ENCODE results near the gene DLG2. TPM values are rescaled to one million over a fixed set of nuclear protein-coding genes. Genes with fewer than 3 reads are reported as not detected.

DLG2 gene
- total RNA-seq, 1 donor from 2014 or later: 5.1 TPM

DNA sequence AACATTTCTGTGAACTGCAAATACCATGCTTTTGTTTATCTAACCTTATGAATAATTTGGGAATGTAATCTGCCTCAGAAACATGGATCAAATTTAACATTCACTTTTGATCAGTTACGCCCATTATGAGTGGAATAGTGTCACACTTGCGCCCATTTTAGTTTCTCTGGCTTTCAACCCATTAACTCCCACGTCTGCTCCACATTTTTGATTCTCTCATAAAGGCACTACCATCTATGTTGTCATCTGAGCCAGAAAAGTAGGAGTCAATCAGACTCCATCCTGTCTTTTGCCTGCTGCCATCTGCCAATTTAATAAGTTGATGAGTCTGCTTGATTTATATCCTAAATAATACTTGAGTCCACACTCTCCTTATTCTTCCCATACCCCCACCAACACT lies 1090.7 kb downstream of the DLG2 start:
- TF ChIP-seq, protein P1, sequence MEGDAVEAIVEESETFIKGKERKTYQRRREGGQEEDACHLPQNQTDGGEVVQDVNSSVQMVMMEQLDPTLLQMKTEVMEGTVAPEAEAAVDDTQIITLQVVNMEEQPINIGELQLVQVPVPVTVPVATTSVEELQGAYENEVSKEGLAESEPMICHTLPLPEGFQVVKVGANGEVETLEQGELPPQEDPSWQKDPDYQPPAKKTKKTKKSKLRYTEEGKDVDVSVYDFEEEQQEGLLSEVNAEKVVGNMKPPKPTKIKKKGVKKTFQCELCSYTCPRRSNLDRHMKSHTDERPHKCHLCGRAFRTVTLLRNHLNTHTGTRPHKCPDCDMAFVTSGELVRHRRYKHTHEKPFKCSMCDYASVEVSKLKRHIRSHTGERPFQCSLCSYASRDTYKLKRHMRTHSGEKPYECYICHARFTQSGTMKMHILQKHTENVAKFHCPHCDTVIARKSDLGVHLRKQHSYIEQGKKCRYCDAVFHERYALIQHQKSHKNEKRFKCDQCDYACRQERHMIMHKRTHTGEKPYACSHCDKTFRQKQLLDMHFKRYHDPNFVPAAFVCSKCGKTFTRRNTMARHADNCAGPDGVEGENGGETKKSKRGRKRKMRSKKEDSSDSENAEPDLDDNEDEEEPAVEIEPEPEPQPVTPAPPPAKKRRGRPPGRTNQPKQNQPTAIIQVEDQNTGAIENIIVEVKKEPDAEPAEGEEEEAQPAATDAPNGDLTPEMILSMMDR (IDR thresholded peaks at IDR 0.05; ENCODE audit: unreplicated experiment): no peak
- Mint-ChIP-seq H3K4me1 (ENCODE audit: unreplicated experiment) (no peaks in the 10 kb centered on the region), H3K4me3 (ENCODE audit: unreplicated experiment) (no peak overlapping the region), H3K27ac (ENCODE audit: unreplicated experiment) (no peak overlapping the region), H3K36me3 (ENCODE audit: low read depth, unreplicated experiment) (no peaks in the 10 kb centered on the region), H3K27me3 (ENCODE audit: unreplicated experiment) (peaks cover 2% of the 10 kb centered on the region), H3K9me3 (ENCODE audit: unreplicated experiment) (no peaks in the 10 kb centered on the region)
- no peak for DNase-seq (ENCODE audit: low spot score)

DNA sequence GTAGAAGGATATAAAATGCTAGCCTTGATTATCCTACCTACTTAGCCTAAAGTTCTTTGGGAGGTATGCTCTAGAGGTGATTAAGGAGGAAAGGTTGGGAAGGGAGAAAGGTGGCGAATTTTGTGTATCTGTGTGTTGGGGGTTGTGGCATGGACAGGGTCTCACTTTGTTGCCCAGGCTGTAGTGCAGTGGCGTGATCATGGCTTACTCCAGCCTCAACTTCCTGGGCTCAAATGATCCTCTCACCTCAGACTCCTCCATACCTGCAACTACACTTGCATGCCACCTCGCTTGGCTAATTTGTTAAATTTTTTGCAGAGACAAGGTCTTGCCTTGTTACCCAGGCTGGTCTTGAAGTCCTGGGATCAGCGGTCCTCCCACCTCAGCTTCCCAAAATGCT lies 1094.8 kb downstream of the DLG2 start:
- Mint-ChIP-seq H3K4me3 (ENCODE audit: unreplicated experiment) (no peak overlapping the region), H3K36me3 (ENCODE audit: low read depth, unreplicated experiment) (no peaks in the 10 kb centered on the region), H3K27me3 (ENCODE audit: unreplicated experiment) (peaks cover 2% of the 10 kb centered on the region), H3K27ac (ENCODE audit: unreplicated experiment) (no peak overlapping the region), H3K4me1 (ENCODE audit: unreplicated experiment) (no peaks in the 10 kb centered on the region), H3K9me3 (ENCODE audit: unreplicated experiment) (no peaks in the 10 kb centered on the region)
- TF ChIP-seq, protein P1 (IDR thresholded peaks at IDR 0.05; ENCODE audit: unreplicated experiment): no peak
- DNase-seq (ENCODE audit: low spot score): no peak

DNA sequence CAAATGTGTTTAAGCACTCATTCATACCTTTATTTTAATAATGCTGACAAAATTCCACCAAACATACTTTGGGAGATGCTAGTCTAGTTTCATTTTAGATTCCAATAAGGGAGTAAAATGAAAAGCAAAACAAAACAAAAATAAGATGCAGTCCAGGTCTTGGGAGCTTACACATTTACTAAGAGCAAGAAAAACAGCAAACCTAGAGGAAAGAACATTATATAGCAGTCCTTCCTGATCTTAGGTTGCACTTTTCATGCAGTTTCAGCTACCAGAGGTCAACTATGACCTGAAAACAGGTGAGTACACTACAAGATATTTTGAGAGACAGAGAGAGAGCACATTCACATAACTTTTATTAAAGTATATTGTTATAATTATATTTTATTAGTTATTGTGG lies 1100.9 kb downstream of the DLG2 start:
- no peaks in the 10 kb centered on the region for H3K4me1 Mint-ChIP-seq (ENCODE audit: unreplicated experiment)
- H3K27ac Mint-ChIP-seq (ENCODE audit: unreplicated experiment): no peak overlapping the region
- no peaks in the 10 kb centered on the region for H3K9me3 Mint-ChIP-seq (ENCODE audit: unreplicated experiment)
- TF ChIP-seq, protein P1 (IDR thresholded peaks at IDR 0.05; ENCODE audit: unreplicated experiment): no peak
- no peaks in the 10 kb centered on the region for H3K36me3 Mint-ChIP-seq (ENCODE audit: low read depth, unreplicated experiment)
- peaks cover 2% of the 10 kb centered on the region for H3K27me3 Mint-ChIP-seq (ENCODE audit: unreplicated experiment)
- DNase-seq (ENCODE audit: low spot score): no peak
- no peak overlapping the region for H3K4me3 Mint-ChIP-seq (ENCODE audit: unreplicated experiment)

DNA sequence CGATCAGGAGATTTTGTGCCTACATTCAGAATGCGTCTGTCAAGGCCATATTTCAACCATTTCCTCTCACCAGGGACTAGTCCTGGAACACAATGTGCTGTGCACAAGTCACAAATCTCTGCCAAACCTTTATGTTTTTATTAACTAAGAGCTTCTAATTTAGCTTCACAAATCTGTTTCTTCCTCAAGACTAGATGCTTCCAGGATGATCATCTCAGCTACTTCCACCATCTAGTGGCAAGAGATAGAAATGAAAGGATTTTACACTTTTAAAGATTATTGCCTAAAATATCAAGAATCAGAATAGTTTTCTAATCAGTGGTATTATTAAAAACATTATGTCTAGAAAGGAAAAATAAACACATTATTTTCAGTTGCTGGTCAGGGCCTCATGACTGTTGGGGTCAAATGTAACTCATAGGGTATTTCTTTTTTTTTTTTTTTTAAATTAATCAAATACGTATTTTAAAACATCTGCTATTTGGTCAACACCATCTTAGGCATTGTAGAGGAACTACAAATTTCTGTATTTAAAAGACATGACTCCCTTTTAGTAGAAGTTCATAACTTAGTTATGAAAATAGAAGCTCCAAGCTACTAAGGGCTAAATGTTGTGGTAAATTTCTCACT lies 1102.6 kb downstream of the DLG2 start:
- H3K4me3 Mint-ChIP-seq (ENCODE audit: unreplicated experiment): no peak overlapping the region
- H3K9me3 Mint-ChIP-seq (ENCODE audit: unreplicated experiment): no peaks in the 10 kb centered on the region
- H3K4me1 Mint-ChIP-seq (ENCODE audit: unreplicated experiment): no peaks in the 10 kb centered on the region
- no peaks in the 10 kb centered on the region for H3K27me3 Mint-ChIP-seq (ENCODE audit: unreplicated experiment)
- H3K27ac Mint-ChIP-seq (ENCODE audit: unreplicated experiment): no peak overlapping the region
- no peaks in the 10 kb centered on the region for H3K36me3 Mint-ChIP-seq (ENCODE audit: low read depth, unreplicated experiment)
- no peak for DNase-seq (ENCODE audit: low spot score)
- TF ChIP-seq, protein P1 (IDR thresholded peaks at IDR 0.05; ENCODE audit: unreplicated experiment): peak; percentile 67

DNA sequence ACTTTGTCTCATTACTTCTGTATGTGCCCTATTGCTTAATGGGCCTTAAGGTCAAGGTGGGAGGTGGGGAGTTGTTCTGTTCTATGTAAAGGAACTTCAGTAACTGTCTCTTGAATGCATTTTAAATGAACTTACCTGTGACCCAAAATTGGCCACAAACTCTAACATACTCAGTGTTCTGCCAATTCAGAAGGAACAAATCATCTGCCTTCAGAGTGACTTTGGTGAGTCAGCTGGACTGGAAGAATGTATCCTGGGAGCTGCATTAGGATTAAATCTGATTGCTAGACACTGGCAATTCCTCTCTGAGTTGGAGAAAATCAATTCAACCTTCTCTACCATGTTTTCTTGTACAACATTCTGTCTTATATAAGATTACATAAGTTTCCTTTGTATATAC lies 1104.8 kb downstream of the DLG2 start:
- Mint-ChIP-seq H3K4me3 (ENCODE audit: unreplicated experiment) (no peak overlapping the region), H3K9me3 (ENCODE audit: unreplicated experiment) (no peaks in the 10 kb centered on the region), H3K27me3 (ENCODE audit: unreplicated experiment) (no peaks in the 10 kb centered on the region), H3K36me3 (ENCODE audit: low read depth, unreplicated experiment) (no peaks in the 10 kb centered on the region), H3K4me1 (ENCODE audit: unreplicated experiment) (no peaks in the 10 kb centered on the region), H3K27ac (ENCODE audit: unreplicated experiment) (no peak overlapping the region)
- DNase-seq (ENCODE audit: low spot score): no peak
- TF ChIP-seq, protein P1 (IDR thresholded peaks at IDR 0.05; ENCODE audit: unreplicated experiment): no peak
